Measurements from ENCODE around the gene NFIA. TPM values are rescaled to one million over a fixed set of nuclear protein-coding genes. Genes with fewer than 3 reads are reported as not detected.

Gene NFIA
- total and polyA plus RNA-seq, 2 donors (not counting 1 experiment from before 2014, with no cell fraction given), result 0.28 to 0.54 TPM

- Mint-ChIP-seq H3K4me3 (no peak overlapping the region), H3K4me1 (no peaks in the 10 kb centered on the region), H3K9me3 (ENCODE audit: insufficient read depth) (no peaks in the 10 kb centered on the region), H3K27ac (no peak overlapping the region), H3K27me3 (peaks cover 11% of the 10 kb centered on the region)
- no peak overlapping the region for H3K4me3 ChIP-seq (ENCODE audit: control extremely low read depth in 1 of 5, extremely low read depth in 1 of 5, insufficient read depth in 1 of 5, low read depth in 2 of 5, low read length in 4 of 5)
- H3K36me3 ChIP-seq (replicated peaks in 1 of 2; ENCODE audit: control extremely low read depth in 1 of 2, control insufficient read depth in 1 of 2, extremely low read depth in 1 of 2, insufficient read depth in 2 of 2, low read length in 1 of 2), result no peaks in the 10 kb centered on the region
- ChIA-PET CTCF (interaction anchor here (0.8 kb wide), 1 partner anchor 105 kb away, joined by 3 read pairs; no protein-coding TSS in a partner anchor), POLR2A (no interaction called here)
- no peak for DNase-seq
- no peak overlapping the region for H3K27ac ChIP-seq (ENCODE audit: low read length in 2 of 2)
- intact Hi-C loops (cut with micrococcal nuclease), result no loop called here
- no peak for ATAC-seq (ENCODE audit: low read depth)
- H3K4me1 ChIP-seq (ENCODE audit: control insufficient read depth in 2 of 2, insufficient read depth in 2 of 2, low read length in 2 of 2), result no peaks in the 10 kb centered on the region
- H4K20me1 ChIP-seq (ENCODE audit: control insufficient read depth, insufficient read depth, low read length, poor library complexity, severe bottlenecking), result no peaks in the 10 kb centered on the region
- no peaks in the 10 kb centered on the region for H3K9me3 ChIP-seq (ENCODE audit: control extremely low read depth in 1 of 3, control insufficient read depth in 2 of 3, insufficient read depth in 1 of 3, low read length in 2 of 3)
- H3K4me2 ChIP-seq (replicated peaks; ENCODE audit: low read depth, low read length, poor library complexity, severe bottlenecking), result no peak overlapping the region
- H2AFZ ChIP-seq (ENCODE audit: insufficient read depth, low read depth, low read length, poor library complexity, severe bottlenecking), result no peak overlapping the region
- no CpG with 5 or more reads among the region's 3 CpGs for WGBS (ENCODE audit: insufficient coverage)
- no peak overlapping the region for H3K9ac ChIP-seq (ENCODE audit: low read length)
- TF ChIP-seq CTCF (IDR thresholded peaks at IDR 0.05) (no peak), EZH2 (IDR thresholded peaks at IDR 0.05; ENCODE audit: borderline replicate concordance, insufficient read depth, low read depth, low read length, poor library complexity, severe bottlenecking) (no peak)
- H3K79me2 ChIP-seq (ENCODE audit: control insufficient read depth, insufficient read depth, low read length), result no peaks in the 10 kb centered on the region
- H3K27me3 ChIP-seq (replicated peaks in 1 of 4; ENCODE audit: control extremely low read depth in 1 of 4, control insufficient read depth in 3 of 4, insufficient read depth in 4 of 4, low read length in 3 of 4), result no peaks in the 10 kb centered on the region
These were observed 32.0 kb downstream of the NFIA start for GRCh38 chr1:61114178-61114870.

- Histone ChIP-seq H3K27me3 (replicated peaks in 1 of 4; ENCODE audit: control extremely low read depth in 1 of 4, control insufficient read depth in 3 of 4, insufficient read depth in 4 of 4, low read length in 3 of 4) (no peaks in the 10 kb centered on the region), H3K4me2 (replicated peaks; ENCODE audit: low read depth, low read length, poor library complexity, severe bottlenecking) (no peak overlapping the region), H3K79me2 (ENCODE audit: control insufficient read depth, insufficient read depth, low read length) (no peaks in the 10 kb centered on the region), H4K20me1 (ENCODE audit: control insufficient read depth, insufficient read depth, low read length, poor library complexity, severe bottlenecking) (no peaks in the 10 kb centered on the region), H3K27ac (ENCODE audit: low read length in 2 of 2) (no peak overlapping the region), H3K9ac (ENCODE audit: low read length) (no peak overlapping the region), H3K9me3 (ENCODE audit: control extremely low read depth in 1 of 3, control insufficient read depth in 2 of 3, insufficient read depth in 1 of 3, low read length in 2 of 3) (no peaks in the 10 kb centered on the region), H3K4me3 (ENCODE audit: control extremely low read depth in 1 of 5, extremely low read depth in 1 of 5, insufficient read depth in 1 of 5, low read depth in 2 of 5, low read length in 4 of 5) (no peak overlapping the region), H3K36me3 (replicated peaks in 1 of 2; ENCODE audit: control extremely low read depth in 1 of 2, control insufficient read depth in 1 of 2, extremely low read depth in 1 of 2, insufficient read depth in 2 of 2, low read length in 1 of 2) (no peaks in the 10 kb centered on the region), H3K4me1 (ENCODE audit: control insufficient read depth in 2 of 2, insufficient read depth in 2 of 2, low read length in 2 of 2) (no peaks in the 10 kb centered on the region), H2AFZ (ENCODE audit: insufficient read depth, low read depth, low read length, poor library complexity, severe bottlenecking) (no peak overlapping the region)
- Mint-ChIP-seq H3K9me3 (ENCODE audit: insufficient read depth) (no peaks in the 10 kb centered on the region), H3K4me1 (no peaks in the 10 kb centered on the region), H3K27ac (no peak overlapping the region), H3K4me3 (no peak overlapping the region), H3K27me3 (peaks cover 11% of the 10 kb centered on the region)
- 94% methylated on average over 7 of the region's 7 CpGs for WGBS (ENCODE audit: insufficient coverage)
- intact Hi-C loops (cut with micrococcal nuclease), result no loop called here
- DNase-seq (no peak), ATAC-seq (ENCODE audit: low read depth) (no peak)
- CTCF ChIA-PET, result no interaction called here
- TF ChIP-seq CTCF (IDR thresholded peaks at IDR 0.05) (no peak), EZH2 (IDR thresholded peaks at IDR 0.05; ENCODE audit: borderline replicate concordance, insufficient read depth, low read depth, low read length, poor library complexity, severe bottlenecking) (no peak)
- POLR2A ChIA-PET, result no interaction called here
These were observed 33.1 kb downstream of the NFIA start for GRCh38 chr1:61115436-61115835.

All from B cell (primary cell).